Activated CD8-positive, alpha-beta T cell treated with anti-CD3 and anti-CD28 coated beads for 36 hours (primary cell): Measurements from ENCODE around the gene BNC1. TPM values are rescaled to one million over a fixed set of nuclear protein-coding genes. Genes with fewer than 3 reads are reported as not detected.

ENCODE experiments used
- ATAC-seq: fragments of 200-7000 bp; cut with Tn5 transposase; one replicate; pipeline ENCODE4 v1.10.0; 2021; ENCODE audit warnings: mild to moderate bottlenecking, moderate library complexity
- CTCF ChIA-PET: fragments of 350-600 bp; sonication (Branson Sonifier 250); formaldehyde crosslinking; loops from one replicate; lab custom pipeline; 2021; ENCODE audit warnings: antibody characterized with exemption; lab: Charles Lee
- POLR2A ChIA-PET: fragments of 350-600 bp; sonication (Branson Sonifier 250); formaldehyde crosslinking; loops from one replicate; lab custom pipeline; 2021; ENCODE audit warnings: antibody characterized with exemption; lab: Charles Lee
- DNase-seq: peaks from one replicate; pipeline ENCODE4 v3.0.0-alpha.2; 2020
- H3K27ac Mint-ChIP-seq: one replicate; pipeline ENCODE4 v1.8.0; 2021; ENCODE audit warnings: mild to moderate bottlenecking, mixed read lengths
- H3K27me3 Mint-ChIP-seq: one replicate; pipeline ENCODE4 v1.8.0; 2021; ENCODE audit warnings: mixed read lengths
- H3K36me3 Mint-ChIP-seq: one replicate; pipeline ENCODE4 v1.8.0; 2021; ENCODE audit warnings: low read depth, mixed read lengths
- H3K4me1 Mint-ChIP-seq: one replicate; pipeline ENCODE4 v1.8.0; 2021; ENCODE audit warnings: low read depth, mixed read lengths
- H3K4me3 Mint-ChIP-seq: one replicate; pipeline ENCODE4 v1.8.0; 2021; ENCODE audit warnings: mild to moderate bottlenecking, moderate library complexity, mixed read lengths
- H3K9me3 Mint-ChIP-seq: one replicate; pipeline ENCODE4 v1.8.0; 2021; ENCODE audit warnings: mixed read lengths
- intact Hi-C: fragments of 100-400 bp; cut with micrococcal nuclease; formaldehyde crosslinking; loops from one replicate; pipeline ENCODE4 v1.10.0; 2022
- total RNA-seq, 2 experiments: library from RNA; stranded (reverse); gene quantifications; one replicate each; pipeline ENCODE4 v1.2.3, GENCODE V29; 2021
- TF ChIP-seq, protein P1 (sequence below): fragments of 200-600 bp; IDR thresholded peaks from one replicate; pipeline ENCODE4 v1.8.0; 2022; ENCODE audit warnings: antibody characterized with exemption, mild to moderate bottlenecking

Gene BNC1
- total RNA-seq, 2 experiments from 2014 or later, result not detected

DNA sequence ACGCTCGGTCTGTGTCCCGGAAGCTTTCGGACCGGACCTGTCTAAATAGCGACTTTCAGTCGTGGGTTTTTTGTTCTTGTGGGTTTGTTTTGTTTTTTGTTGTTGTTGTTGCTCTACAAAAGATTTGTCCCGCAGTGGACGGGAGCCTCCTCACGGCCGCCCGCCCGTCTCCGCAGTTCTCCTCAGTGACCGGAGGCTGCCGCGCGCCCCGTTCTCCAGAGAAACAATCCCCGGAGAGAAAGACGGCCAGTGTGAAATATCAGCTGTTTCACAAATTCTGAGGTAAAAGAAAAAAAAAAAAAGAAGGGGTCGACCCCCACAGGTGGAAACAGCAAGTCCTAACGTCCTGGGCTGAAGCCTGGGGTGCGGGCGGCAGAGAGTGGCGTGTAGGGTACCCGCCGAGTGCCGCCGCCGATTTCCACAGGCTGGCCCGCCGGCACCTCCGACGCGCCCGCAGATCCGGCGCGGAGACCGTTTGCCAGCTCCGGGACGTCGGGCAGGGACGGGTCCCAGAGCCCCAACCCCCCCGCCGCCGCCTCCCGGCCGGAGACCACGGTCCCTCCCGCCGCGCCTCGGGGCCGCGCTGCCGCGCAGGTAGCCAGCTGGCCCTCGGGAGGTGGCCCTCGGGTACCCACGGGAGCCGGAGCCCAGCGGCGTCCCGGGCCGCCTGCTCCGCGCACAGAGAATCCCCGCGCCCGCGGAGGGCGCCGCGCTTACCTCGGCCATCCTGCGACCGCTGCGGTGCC lies 478 bp downstream of the BNC1 start:
- no peaks in the 10 kb centered on the region for H3K9me3 Mint-ChIP-seq
- TF ChIP-seq, protein P1, sequence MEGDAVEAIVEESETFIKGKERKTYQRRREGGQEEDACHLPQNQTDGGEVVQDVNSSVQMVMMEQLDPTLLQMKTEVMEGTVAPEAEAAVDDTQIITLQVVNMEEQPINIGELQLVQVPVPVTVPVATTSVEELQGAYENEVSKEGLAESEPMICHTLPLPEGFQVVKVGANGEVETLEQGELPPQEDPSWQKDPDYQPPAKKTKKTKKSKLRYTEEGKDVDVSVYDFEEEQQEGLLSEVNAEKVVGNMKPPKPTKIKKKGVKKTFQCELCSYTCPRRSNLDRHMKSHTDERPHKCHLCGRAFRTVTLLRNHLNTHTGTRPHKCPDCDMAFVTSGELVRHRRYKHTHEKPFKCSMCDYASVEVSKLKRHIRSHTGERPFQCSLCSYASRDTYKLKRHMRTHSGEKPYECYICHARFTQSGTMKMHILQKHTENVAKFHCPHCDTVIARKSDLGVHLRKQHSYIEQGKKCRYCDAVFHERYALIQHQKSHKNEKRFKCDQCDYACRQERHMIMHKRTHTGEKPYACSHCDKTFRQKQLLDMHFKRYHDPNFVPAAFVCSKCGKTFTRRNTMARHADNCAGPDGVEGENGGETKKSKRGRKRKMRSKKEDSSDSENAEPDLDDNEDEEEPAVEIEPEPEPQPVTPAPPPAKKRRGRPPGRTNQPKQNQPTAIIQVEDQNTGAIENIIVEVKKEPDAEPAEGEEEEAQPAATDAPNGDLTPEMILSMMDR, result no peak
- ChIA-PET POLR2A (no interaction called here), CTCF (interaction anchor here (1.4 kb wide), 1 partner anchor 36 kb away, joined by 4 read pairs; no protein-coding TSS in a partner anchor)
- intact Hi-C loops, result no loop called here
- H3K4me1 Mint-ChIP-seq, result peaks cover 2% of the 10 kb centered on the region
- no peak overlapping the region for H3K27ac Mint-ChIP-seq
- H3K36me3 Mint-ChIP-seq, result no peaks in the 10 kb centered on the region
- ATAC-seq, result no peak
- peaks cover 58% of the 10 kb centered on the region for H3K27me3 Mint-ChIP-seq
- DNase-seq, result no peak
- peak overlapping the region; percentile 39 for H3K4me3 Mint-ChIP-seq

DNA sequence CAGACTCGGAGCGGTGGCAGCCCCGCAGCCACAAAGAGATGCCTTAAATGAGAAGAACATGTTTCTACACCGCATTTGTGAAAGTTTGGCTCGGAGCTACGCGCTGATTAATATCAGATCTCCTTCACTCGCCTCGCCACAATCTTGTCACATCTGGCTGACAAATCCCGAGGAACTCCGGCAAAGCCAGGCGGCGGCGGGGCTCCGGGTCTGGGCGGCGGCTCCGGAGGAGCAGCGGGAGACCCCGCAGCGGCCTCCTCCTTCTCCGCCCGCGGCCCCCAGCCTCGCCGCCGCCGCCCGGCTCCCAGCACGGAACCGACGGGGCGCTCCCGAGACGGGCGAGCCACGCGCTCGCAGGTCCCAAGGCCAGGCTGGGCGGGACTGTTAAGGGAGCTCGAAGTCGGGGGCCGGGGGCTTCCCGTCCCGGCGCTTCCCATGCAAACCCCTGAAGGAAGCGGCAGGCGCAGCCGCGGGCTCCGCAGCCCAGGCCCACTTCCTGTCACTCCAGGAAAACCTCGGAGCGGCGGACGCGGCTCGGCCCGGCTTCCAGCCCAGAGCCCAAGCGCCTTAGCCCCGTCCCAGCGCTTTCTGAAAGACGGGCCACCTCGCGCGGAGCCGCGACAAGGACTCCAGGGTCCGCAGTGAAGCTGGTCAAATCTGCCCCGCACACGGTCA lies 1.2 kb downstream of the BNC1 start:
- Mint-ChIP-seq H3K27me3 (peaks cover 60% of the 10 kb centered on the region), H3K4me1 (peaks cover 2% of the 10 kb centered on the region), H3K36me3 (no peaks in the 10 kb centered on the region), H3K27ac (no peak overlapping the region), H3K9me3 (no peaks in the 10 kb centered on the region), H3K4me3 (peak overlapping the region; percentile 39)
- intact Hi-C loops, result no loop called here
- ChIA-PET CTCF (interaction anchor here (1.4 kb wide), 1 partner anchor 35 kb away, joined by 4 read pairs; no protein-coding TSS in a partner anchor), POLR2A (interaction anchor here (0.6 kb wide), 1 partner anchor 340 kb away, joined by 4 read pairs; no protein-coding TSS in a partner anchor)
- DNase-seq, result no peak
- TF ChIP-seq, protein P1, result no peak
- peak; percentile 10 for ATAC-seq

DNA sequence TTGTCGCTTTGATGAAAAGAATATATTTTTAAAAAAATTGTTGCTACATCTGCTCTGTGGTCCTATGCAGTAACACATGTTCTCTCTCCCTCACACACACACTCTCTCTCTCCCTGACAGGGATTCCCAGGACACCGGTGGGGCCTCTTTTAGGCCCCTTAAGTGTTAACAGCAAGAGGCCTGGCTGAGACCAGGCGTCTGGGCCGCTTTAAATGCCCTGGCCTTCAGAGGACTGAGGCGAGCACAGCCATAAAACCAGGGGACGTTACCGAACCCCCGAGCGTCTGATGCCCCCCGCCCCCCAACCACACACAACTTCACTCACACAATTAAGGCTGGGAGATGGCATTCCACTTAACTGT lies 1.7 kb downstream of the BNC1 start:
- ChIA-PET POLR2A (interaction anchor here (0.6 kb wide), 1 partner anchor 341 kb away, joined by 4 read pairs; no protein-coding TSS in a partner anchor), CTCF (no interaction called here)
- ATAC-seq, result no peak
- Mint-ChIP-seq H3K27ac (no peak overlapping the region), H3K9me3 (no peaks in the 10 kb centered on the region), H3K4me1 (peaks cover 2% of the 10 kb centered on the region), H3K27me3 (peaks cover 63% of the 10 kb centered on the region), H3K36me3 (no peaks in the 10 kb centered on the region), H3K4me3 (no peak overlapping the region)
- TF ChIP-seq, protein P1, result no peak
- no peak for DNase-seq
- intact Hi-C loops, result no loop called here

DNA sequence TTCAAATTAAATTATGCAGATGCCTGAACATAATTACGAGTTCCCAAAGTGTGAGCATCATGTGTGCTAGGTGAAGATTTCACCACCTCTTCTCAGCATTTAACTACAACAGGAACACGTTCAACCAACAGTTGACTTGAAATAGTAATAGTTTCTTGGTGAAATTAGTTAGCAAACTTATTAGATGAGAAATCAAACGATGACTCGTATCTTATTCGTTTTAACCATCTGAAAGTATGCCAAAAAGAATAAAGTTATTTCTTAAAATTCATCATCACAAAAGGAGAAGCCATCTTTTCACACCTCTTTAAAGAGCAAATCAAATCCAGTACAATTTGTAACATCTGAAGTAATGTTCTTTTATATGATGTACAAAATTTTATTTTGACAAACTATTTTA lies 2.3 kb downstream of the BNC1 start:
- Mint-ChIP-seq H3K27me3 (peaks cover 61% of the 10 kb centered on the region), H3K4me1 (peaks cover 2% of the 10 kb centered on the region), H3K4me3 (no peak overlapping the region), H3K9me3 (no peaks in the 10 kb centered on the region), H3K27ac (no peak overlapping the region), H3K36me3 (no peaks in the 10 kb centered on the region)
- ATAC-seq (no peak), DNase-seq (no peak)
- TF ChIP-seq, protein P1, result no peak
- intact Hi-C loops, result no loop called here
- ChIA-PET POLR2A (no interaction called here), CTCF (no interaction called here)

DNA sequence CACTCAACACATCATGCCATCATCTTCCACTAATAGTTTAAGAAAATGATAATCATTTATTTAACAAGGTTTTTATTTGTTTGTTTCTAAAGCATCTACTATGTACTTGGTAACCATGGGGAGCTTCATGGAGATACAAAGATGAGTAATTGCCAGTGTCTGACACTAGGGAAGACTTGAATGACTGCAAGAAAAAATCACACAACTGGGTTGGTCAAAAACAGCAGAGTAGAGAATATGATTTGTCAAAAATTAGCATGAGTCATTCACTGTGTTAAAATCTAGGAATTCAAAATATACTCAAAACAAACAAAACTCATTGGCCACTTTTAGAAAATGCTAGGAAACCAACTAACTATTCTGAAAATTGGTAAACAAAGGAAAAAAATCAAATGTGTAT lies 6.3 kb downstream of the BNC1 start:
- Mint-ChIP-seq H3K9me3 (no peaks in the 10 kb centered on the region), H3K27me3 (peaks cover 58% of the 10 kb centered on the region), H3K36me3 (no peaks in the 10 kb centered on the region), H3K4me1 (no peaks in the 10 kb centered on the region), H3K27ac (no peak overlapping the region), H3K4me3 (no peak overlapping the region)
- ATAC-seq, result no peak
- TF ChIP-seq, protein P1, result no peak
- ChIA-PET CTCF (interaction anchor here (0.7 kb wide), 1 partner anchor 29 kb away, joined by 3 read pairs; no protein-coding TSS in a partner anchor), POLR2A (no interaction called here)
- intact Hi-C loops, result no loop called here
- DNase-seq, result no peak
